Activated T-cell treated with anti-CD3 and anti-CD28 coated beads for 24 hours (primary cell): ENCODE results near the gene FAM234B.

Experiments
- DNase-seq: peaks from one replicate; pipeline ENCODE4 v3.0.0-alpha.2; 2020; ENCODE audit warnings: low read depth

The FAM234B gene

DNA sequence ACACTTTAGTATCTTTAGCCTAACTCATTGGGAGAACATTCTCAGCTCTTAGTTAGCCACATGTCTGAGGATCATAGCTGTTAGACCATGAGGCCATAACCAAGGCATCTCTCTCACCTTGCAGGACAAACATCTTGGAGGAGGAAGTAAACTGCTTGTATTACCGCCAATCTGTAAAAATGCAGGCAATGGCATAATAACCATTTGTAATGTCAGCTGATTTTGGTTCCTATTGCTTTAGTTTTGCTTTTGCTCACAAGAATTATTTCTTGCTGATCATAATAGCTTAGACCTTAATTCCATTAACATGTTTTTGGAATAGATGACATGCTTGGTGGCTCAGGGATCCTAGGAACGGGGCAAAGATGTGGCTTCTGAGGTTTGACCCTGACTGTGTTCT, 75.6 kb downstream of the FAM234B start:
- DNase-seq: no peak

- DNase-seq: no peak
Observed at GRCh38 chr12:13120413-13120812, 76.2 kb downstream of the FAM234B start.

- no peak for DNase-seq
Observed at GRCh38 chr12:13121568-13121967, 77.4 kb downstream of the FAM234B start.

DNA sequence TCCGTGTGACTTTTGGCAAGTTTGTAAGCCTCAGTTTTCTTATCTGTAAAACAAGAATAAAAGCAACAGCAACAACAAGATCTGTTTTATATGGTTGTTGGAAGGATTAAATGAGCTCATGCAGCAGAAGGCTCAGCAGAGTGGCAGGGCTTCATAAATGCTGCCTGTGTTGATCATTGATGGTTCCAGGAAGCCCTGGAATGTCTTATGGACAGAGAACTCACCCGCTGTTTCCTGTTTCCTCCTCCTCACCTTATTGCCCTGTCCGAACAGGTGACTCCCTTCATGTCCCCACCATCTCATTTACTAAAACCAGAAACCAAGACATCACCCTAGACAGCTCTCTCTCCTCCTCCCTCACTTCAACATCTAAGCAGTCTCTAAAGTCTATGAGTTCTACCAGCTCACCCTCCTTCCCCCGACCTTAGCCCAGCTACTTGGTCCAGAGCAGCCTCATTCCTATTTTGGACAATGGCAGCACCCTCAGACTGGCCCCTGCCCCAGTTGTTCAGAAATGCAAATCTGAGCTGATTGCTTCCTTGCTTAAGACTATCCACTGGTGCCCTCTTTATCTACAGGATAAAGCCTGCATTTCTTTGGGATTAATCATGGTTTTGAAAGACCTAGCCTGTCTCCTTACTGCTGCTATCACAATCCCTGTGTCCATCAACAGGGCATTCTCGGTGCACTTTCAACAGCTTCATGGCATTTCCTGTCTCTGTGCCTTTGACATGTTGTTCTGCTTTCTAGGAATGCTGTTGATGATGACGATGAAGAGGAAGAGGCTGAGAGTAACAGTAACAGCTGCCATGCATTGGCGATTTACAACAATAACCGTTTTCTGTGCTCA, 80.7 kb downstream of the FAM234B start:
- no peak for DNase-seq

GRCh38 chr12:13125996-13126395, 81.8 kb downstream of the FAM234B start:
- no peak for DNase-seq

- DNase-seq: no peak
Observed at GRCh38 chr12:13126494-13126893, 82.3 kb downstream of the FAM234B start.

DNA sequence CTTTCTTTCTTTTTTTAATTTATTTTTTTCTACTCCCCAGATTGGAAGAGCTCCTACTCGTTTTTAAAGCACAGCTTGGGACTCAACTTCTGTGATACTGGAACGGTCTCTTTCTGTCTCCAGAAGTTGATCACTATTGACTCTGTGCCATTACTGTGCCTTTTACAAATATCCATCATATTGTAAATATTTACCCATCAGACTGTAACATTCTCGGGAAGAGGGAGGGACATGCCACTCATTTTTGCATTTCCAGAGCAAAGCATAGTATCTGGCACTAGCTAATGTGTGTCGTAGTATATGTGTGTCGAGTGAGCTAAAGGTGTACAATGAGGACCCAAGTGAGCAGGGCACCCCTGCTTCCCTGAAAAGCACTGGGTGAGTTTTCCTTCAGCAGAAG, 83.3 kb downstream of the FAM234B start:
- no peak for DNase-seq

DNA sequence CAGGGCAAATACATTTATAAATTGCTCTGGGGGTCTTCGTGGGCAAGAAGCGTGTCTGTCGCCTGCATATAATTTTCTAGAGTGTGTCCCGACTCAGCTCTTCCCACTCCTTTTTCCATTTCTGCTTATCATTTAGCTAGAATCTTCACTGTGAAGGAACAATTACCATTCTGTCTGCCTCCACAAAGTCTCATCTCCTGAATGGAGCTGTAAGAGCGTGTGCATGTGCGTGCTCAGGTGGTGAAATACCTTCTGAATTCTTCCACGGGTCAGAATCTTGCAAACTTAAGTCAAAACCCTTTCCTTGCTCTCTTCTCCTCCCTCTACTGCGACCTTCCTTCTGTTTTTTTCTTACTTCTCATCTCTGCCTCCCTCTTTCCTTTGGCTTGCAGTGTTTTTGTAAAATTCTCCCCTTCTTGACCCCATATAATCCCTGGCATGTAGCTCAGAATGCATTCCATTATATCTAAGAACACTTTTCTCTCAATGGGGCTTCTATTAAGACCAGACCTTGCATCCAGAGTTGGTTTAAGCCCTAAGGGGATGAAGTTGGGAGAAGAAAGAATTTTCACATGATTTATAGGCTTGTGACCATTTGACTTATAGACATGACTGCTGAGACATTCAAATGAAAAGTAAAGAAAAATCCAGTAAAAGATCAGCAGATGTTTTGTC, 84.2 kb downstream of the FAM234B start:
- no peak for DNase-seq

DNA sequence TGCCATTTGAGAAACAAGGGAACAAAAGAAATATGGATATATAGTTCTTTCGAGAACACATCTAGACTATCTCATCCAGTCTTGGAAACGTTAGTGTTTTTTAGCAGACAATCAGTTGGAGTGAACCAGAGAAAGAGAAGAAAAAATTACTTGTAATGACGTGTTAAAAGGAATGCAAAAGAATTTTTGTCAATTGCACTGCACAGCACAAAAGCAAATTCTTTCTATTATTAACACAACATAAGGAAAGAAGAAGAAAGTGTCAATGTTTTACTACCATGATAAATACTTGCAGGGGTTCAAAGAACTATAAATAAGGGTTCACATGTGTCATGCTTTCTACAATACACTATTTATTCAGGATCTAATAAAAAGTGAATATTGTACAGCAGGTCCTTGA, 86.8 kb downstream of the FAM234B start:
- no peak for DNase-seq
